ENCODE results near the gene CREB1.

GRCh38 chr2:207633686-207634085, 103.9 kb downstream of the CREB1 start:
- TF ChIP-seq TCF12 (IDR thresholded peaks at IDR 0.05; ENCODE audit: low read depth, low read length): no peak
- no peak for TF ChIP-seq CTCF (IDR thresholded peaks at IDR 0.05 in 2 of 3, conservative IDR thresholded peaks at IDR 0.05 in 1 of 3; ENCODE audit: control insufficient read depth in 2 of 3, extremely low read depth in 1 of 3, insufficient read depth in 1 of 3, low read depth in 3 of 3, low read length in 3 of 3)
- no peak for TF ChIP-seq E2F8 (IDR thresholded peaks at IDR 0.05; ENCODE audit: low read depth, partially characterized antibody)
- TF ChIP-seq ZBTB33 (IDR thresholded peaks at IDR 0.05): no peak
- no peak for TF ChIP-seq REST (IDR thresholded peaks at IDR 0.05; ENCODE audit: low read depth, low read length)
- no peak for TF ChIP-seq ZNF274 (IDR thresholded peaks at IDR 0.05; ENCODE audit: insufficient read depth, insufficient read length)
- TF ChIP-seq MYC (IDR thresholded peaks at IDR 0.05; ENCODE audit: insufficient read depth, insufficient read length, insufficient replicate concordance, low read length, severe bottlenecking): no peak
- no peak for TF ChIP-seq BMI1 (IDR thresholded peaks at IDR 0.05; ENCODE audit: borderline replicate concordance)
- TF ChIP-seq RCOR1 (conservative IDR thresholded peaks at IDR 0.05; ENCODE audit: low read depth, low read length): no peak
- no peak for TF ChIP-seq POLR2A (IDR thresholded peaks at IDR 0.05; ENCODE audit: low read depth, low read length)
